CD8-positive, alpha-beta memory T cell (primary cell): ENCODE data around the gene LCP1. TPM values are rescaled to one million over a fixed set of nuclear protein-coding genes. Genes with fewer than 3 reads are reported as not detected.
A peak's percentile ranks its signal among the peaks of the same experiment; 100 is the strongest.
"Not testable (repeated sequence)": the region's sequence is repeated elsewhere in the genome, so short reads cannot be mapped to it uniquely, and the experiment has no call there.

Experiments
- CTCF ChIA-PET: fragments of 350-600 bp; sonication (Branson Sonifier 250); formaldehyde crosslinking; loops from one replicate; lab custom pipeline; 2021; ENCODE audit warnings: antibody characterized with exemption; lab: Charles Lee
- POLR2A ChIA-PET: fragments of 350-600 bp; sonication (Branson Sonifier 250); formaldehyde crosslinking; loops from one replicate; lab custom pipeline; 2021; ENCODE audit warnings: antibody characterized with exemption; lab: Charles Lee
- DNase-seq, 5 donors: peaks; one replicate each; pipeline versions ENCODE4 v3.0.0 to v3.0.0-alpha.2; 2020 to 2022; ENCODE audit warnings: mixed read lengths in 1 of 5
- H3K27ac ChIP-seq: one replicate; pipeline ENCODE4 v1.7.0; 2013; ENCODE audit warnings: low read depth, mild to moderate bottlenecking, low read length, moderate library complexity
- H3K27me3 ChIP-seq: 2 replicates; pipeline ENCODE4 v1.7.0; 2013; ENCODE audit warnings: low read length, mild to moderate bottlenecking; ENCODE audit not compliant: insufficient read depth, poor library complexity, severe bottlenecking
- H3K36me3 ChIP-seq: 2 replicates; pipeline ENCODE4 v1.7.0; 2013; ENCODE audit warnings: mild to moderate bottlenecking, low read length, moderate library complexity; ENCODE audit not compliant: insufficient read depth
- H3K4me1 ChIP-seq: 2 replicates; pipeline ENCODE4 v1.7.0; 2013; ENCODE audit warnings: mild to moderate bottlenecking, low read length, moderate library complexity; ENCODE audit not compliant: insufficient read depth
- H3K4me3 ChIP-seq: 2 replicates; pipeline ENCODE4 v1.7.0; 2013; ENCODE audit warnings: mild to moderate bottlenecking, low read length
- H3K9me3 ChIP-seq: 2 replicates; pipeline ENCODE4 v1.7.0; 2013; ENCODE audit warnings: mild to moderate bottlenecking, low read length
- H3K27ac Mint-ChIP-seq, 8 donors: one replicate each; pipeline ENCODE4 v1.8.0; 2020 to 2021; ENCODE audit warnings: mixed read lengths in 8 of 8, mild to moderate bottlenecking in 6 of 8, inconsistent platforms in 3 of 8, moderate library complexity in 3 of 8
- H3K27me3 Mint-ChIP-seq, 2 donors: one replicate each; pipeline ENCODE4 v1.8.0; 2020 to 2021; ENCODE audit warnings: mixed read lengths in 2 of 2, mild to moderate bottlenecking in 1 of 2, moderate library complexity in 1 of 2
- H3K36me3 Mint-ChIP-seq, 3 donors: one replicate each; pipeline ENCODE4 v1.8.0; 2020 to 2021; ENCODE audit warnings: mixed read lengths in 3 of 3, inconsistent platforms in 1 of 3, mild to moderate bottlenecking in 1 of 3
- H3K4me1 Mint-ChIP-seq, 3 donors: one replicate each; pipeline ENCODE4 v1.8.0; 2020 to 2021; ENCODE audit warnings: mixed read lengths in 3 of 3, inconsistent platforms in 1 of 3, mild to moderate bottlenecking in 1 of 3
- H3K4me3 Mint-ChIP-seq, 7 donors: one replicate each; pipeline ENCODE4 v1.8.0; 2020 to 2021; ENCODE audit warnings: mixed read lengths in 7 of 7, mild to moderate bottlenecking in 6 of 7, moderate library complexity in 4 of 7, inconsistent platforms in 2 of 7
- H3K9me3 Mint-ChIP-seq, 5 donors: one replicate each; pipeline ENCODE4 v1.8.0; 2020 to 2022; ENCODE audit warnings: mixed read lengths in 5 of 5, mild to moderate bottlenecking in 3 of 5, moderate library complexity in 2 of 5, inconsistent platforms in 1 of 5
- polyA plus RNA-seq: library from polyadenylated mRNA; unstranded; fragments of 300-500 nt; fragmentation: Illumina TruSeq; gene quantifications from one replicate; pipeline ENCODE4 v1.2.3, GENCODE V29; 2021
- total RNA-seq, 2 experiments: library from RNA; stranded (reverse); gene quantifications; one replicate each; pipeline ENCODE4 v1.2.3, GENCODE V29; 2021

The LCP1 gene
- total and polyA plus RNA-seq, 3 experiments from 2014 or later = 838 to 1,545 (median 869) TPM

DNA sequence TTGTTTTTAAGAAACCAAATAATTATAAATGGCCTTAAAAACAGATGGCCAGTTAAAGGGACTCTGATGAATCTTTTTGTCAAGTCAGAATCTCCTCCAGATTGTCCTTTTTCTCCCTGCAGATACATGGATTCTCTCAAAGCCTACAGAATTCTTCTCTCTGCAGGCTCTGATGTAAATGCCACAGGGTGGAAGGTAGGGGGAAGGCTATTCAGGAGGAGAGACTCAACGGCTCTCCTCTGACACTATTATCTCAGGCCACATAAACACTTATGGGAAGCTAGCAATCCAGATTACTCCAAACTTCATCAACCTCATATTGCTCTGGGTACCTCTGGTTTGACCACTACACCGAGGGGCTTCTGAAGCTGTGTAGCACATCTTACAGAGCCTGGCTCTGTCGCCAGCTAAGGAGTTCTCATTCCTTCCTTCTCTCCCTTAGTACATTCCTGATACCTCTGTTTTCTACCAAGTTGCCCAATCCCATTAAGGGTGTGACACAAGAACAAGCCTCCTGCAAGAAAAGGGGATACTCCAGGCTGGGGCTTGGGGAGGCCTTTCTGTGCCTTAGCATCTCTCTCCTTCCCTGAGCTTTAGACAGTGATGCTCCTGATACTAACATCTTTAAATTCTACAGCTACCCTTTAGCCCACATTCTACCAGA lies 14.9 kb downstream of the LCP1 start:
- Histone ChIP-seq H3K9me3 (no peaks in the 10 kb centered on the region), H3K27me3 (no peaks in the 10 kb centered on the region), H3K4me1 (peaks cover 84% of the 10 kb centered on the region), H3K4me3 (no peak overlapping the region), H3K27ac (no peak overlapping the region), H3K36me3 (peaks cover 12% of the 10 kb centered on the region)
- H3K4me3 Mint-ChIP-seq = peak overlapping the region; percentile 57 to 98 (median 79)
- no peaks in the 10 kb centered on the region for H3K27me3 Mint-ChIP-seq
- H3K27ac Mint-ChIP-seq = peak overlapping the region; percentile 77 to 99 (median 98)
- H3K9me3 Mint-ChIP-seq = no peaks in the 10 kb centered on the region
- ChIA-PET CTCF (interaction anchor here (0.7 to 10.2 kb wide), 6 partner anchors 13 to 154 kb away, joined by 3 to 105 read pairs (median 4); partner anchors contain the start of gene LCP1), POLR2A (interaction anchor here (0.9 to 2.0 kb wide), 3 partner anchors 10 to 16 kb away, joined by 3 to 9 read pairs (median 3); no protein-coding TSS in a partner anchor)
- peaks cover 78 to 93% (median 86%) of the 10 kb centered on the region in 3 donors for H3K4me1 Mint-ChIP-seq
- DNase-seq = no peak
- peaks cover 3 to 31% (median 10%) of the 10 kb centered on the region in 3 donors for H3K36me3 Mint-ChIP-seq

DNA sequence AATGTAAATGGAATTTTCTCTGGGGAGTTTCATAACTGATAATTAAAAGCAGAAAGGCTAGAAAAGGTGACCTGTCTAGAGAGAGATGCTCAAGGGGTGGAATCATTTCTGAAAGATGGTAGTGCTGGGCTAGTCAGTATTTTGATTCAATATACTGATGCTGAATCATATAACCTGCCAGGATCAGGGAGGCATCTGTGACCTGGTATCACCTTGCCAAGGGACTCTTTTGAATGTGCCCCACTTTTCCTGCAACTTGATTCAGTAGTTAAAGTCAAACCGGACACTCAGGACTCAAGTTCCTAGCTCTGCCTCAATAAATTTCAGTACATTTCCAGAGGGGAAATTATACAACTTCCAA lies 15.8 kb downstream of the LCP1 start:
- peak overlapping the region; percentile 71 to 98 (median 92) for H3K27ac Mint-ChIP-seq
- Histone ChIP-seq H3K36me3 (peaks cover 4% of the 10 kb centered on the region), H3K4me1 (peaks cover 81% of the 10 kb centered on the region), H3K27ac (no peak overlapping the region), H3K9me3 (no peaks in the 10 kb centered on the region), H3K27me3 (no peaks in the 10 kb centered on the region), H3K4me3 (no peak overlapping the region)
- DNase-seq = no peak
- CTCF ChIA-PET = interaction anchor here (1.7 to 10.2 kb wide), 2 partner anchors 13 to 20 kb away, joined by 3 to 105 read pairs; partner anchors contain the start of gene LCP1
- peaks cover 78 to 93% (median 86%) of the 10 kb centered on the region in 3 donors for H3K4me1 Mint-ChIP-seq
- no peaks in the 10 kb centered on the region for H3K27me3 Mint-ChIP-seq
- H3K36me3 Mint-ChIP-seq = peaks cover 3 to 37% (median 10%) of the 10 kb centered on the region in 3 donors
- H3K9me3 Mint-ChIP-seq = no peaks in the 10 kb centered on the region
- POLR2A ChIA-PET = no interaction called here
- H3K4me3 Mint-ChIP-seq = peak overlapping the region in 6 of 7 donors; percentile 53 to 73 (median 62)

GRCh38 chr13:46165485-46166223 lies 16.3 kb downstream of the LCP1 start:
- Mint-ChIP-seq H3K36me3 (peaks cover 3 to 37% (median 8%) of the 10 kb centered on the region in 3 donors), H3K27ac (peak overlapping the region; percentile 71 to 98 (median 93)), H3K4me3 (peak overlapping the region; percentile 29 to 73 (median 61))

DNA sequence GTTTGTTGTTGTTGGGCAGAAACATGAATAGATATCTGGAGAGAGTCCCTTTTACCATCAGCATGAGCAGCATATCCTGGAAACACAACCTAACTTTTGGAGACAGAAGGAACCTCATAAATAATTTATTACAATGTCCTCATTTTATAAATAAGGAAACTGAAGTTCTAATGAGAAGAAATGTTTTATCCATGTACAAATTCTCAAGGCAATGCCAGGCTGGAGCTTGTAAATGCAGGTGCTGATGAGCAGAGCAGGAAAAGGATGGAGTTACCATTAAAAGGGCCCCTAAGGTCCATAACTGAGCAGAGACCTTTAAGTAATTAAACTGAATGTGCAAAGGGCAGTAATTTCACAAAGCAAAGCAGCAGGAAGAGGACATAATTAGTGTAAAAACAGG lies 17.3 kb downstream of the LCP1 start:
- no peaks in the 10 kb centered on the region for H3K27me3 ChIP-seq
- peak overlapping the region; percentile 52 to 98 (median 91) for H3K27ac Mint-ChIP-seq
- H3K4me3 Mint-ChIP-seq = peak overlapping the region in 6 of 7 donors; percentile 23 to 82 (median 64)
- H3K4me3 ChIP-seq = peak overlapping the region; percentile 1
- no peak for DNase-seq
- ChIA-PET CTCF (interaction anchor here (10.2 kb wide), 1 partner anchor 15 kb away, joined by 105 read pairs; the partner anchor contains the start of gene LCP1), POLR2A (no interaction called here)
- peaks cover 3 to 39% (median 6%) of the 10 kb centered on the region in 3 donors for H3K36me3 Mint-ChIP-seq
- H3K4me1 Mint-ChIP-seq = peaks cover 76 to 92% (median 85%) of the 10 kb centered on the region in 3 donors
- no peaks in the 10 kb centered on the region for H3K9me3 Mint-ChIP-seq
- H3K4me1 ChIP-seq = peaks cover 80% of the 10 kb centered on the region
- H3K9me3 ChIP-seq = no peaks in the 10 kb centered on the region
- H3K27me3 Mint-ChIP-seq = no peaks in the 10 kb centered on the region
- peaks cover 7% of the 10 kb centered on the region for H3K36me3 ChIP-seq
- no peak overlapping the region for H3K27ac ChIP-seq

More at GRCh38 chr13:46165485-46166223, 16.3 kb downstream of the LCP1 start:
- DNase-seq = peak in 1 of 5 donors; percentile 30
- Histone ChIP-seq H3K27me3 (no peaks in the 10 kb centered on the region), H3K27ac (no peak overlapping the region), H3K36me3 (peaks cover 4% of the 10 kb centered on the region), H3K4me3 (no peak overlapping the region), H3K4me1 (peaks cover 80% of the 10 kb centered on the region), H3K9me3 (no peaks in the 10 kb centered on the region)
- Mint-ChIP-seq H3K4me1 (peaks cover 76 to 92% (median 85%) of the 10 kb centered on the region in 3 donors), H3K27me3 (no peaks in the 10 kb centered on the region), H3K9me3 (no peaks in the 10 kb centered on the region)
- ChIA-PET POLR2A (interaction anchor here (1.0 kb wide), 1 partner anchor 17 kb away, joined by 4 read pairs; the partner anchor contains the start of gene LCP1), CTCF (interaction anchor here (10.2 kb wide), 1 partner anchor 14 kb away, joined by 105 read pairs; the partner anchor contains the start of gene LCP1)

GRCh38 chr13:46162741-46163140 lies 19.2 kb downstream of the LCP1 start:
- CTCF ChIA-PET = interaction anchor here (6.6 kb wide), 1 partner anchor 10 kb away, joined by 128 read pairs; no protein-coding TSS in a partner anchor
- H3K27me3 ChIP-seq, H3K9me3 ChIP-seq, H3K27ac ChIP-seq, POLR2A ChIA-PET, H3K27me3 Mint-ChIP-seq, H3K9me3 Mint-ChIP-seq, H3K4me3 ChIP-seq: not testable (repeated sequence)
- H3K4me1 ChIP-seq = peaks cover 72% of the 10 kb centered on the region
- Mint-ChIP-seq H3K4me1 (peaks cover 69 to 84% (median 83%) of the 10 kb centered on the region in 3 donors), H3K27ac (peak overlapping the region in 7 of 8 donors; percentile 55 to 100 (median 92)), H3K4me3 (peak overlapping the region in 4 of 7 donors; percentile 7 to 73 (median 34)), H3K36me3 (peaks cover 3 to 46% (median 10%) of the 10 kb centered on the region in 3 donors)
- DNase-seq = peak in 1 of 5 donors; percentile 55
- H3K36me3 ChIP-seq = peaks cover 23% of the 10 kb centered on the region

- peaks cover 49 to 72% (median 66%) of the 10 kb centered on the region in 3 donors for H3K4me1 Mint-ChIP-seq
- CTCF ChIA-PET = interaction anchor here (1.0 to 6.6 kb wide), 21 partner anchors 10 to 160 kb away, joined by 3 to 128 read pairs (median 8); partner anchors contain the start of genes LCP1 and LRRC63
- peak overlapping the region; percentile 28 to 85 (median 77) for H3K4me3 Mint-ChIP-seq
- POLR2A ChIA-PET = interaction anchor here (1.0 to 1.4 kb wide), 5 partner anchors 20 to 135 kb away, joined by 3 to 6 read pairs (median 4); partner anchors contain the start of gene LCP1
- Histone ChIP-seq H3K36me3 (peaks cover 37% of the 10 kb centered on the region), H3K9me3 (no peaks in the 10 kb centered on the region), H3K27me3 (no peaks in the 10 kb centered on the region), H3K4me1 (peaks cover 51% of the 10 kb centered on the region), H3K27ac (no peak overlapping the region), H3K4me3 (peak overlapping the region; percentile 13)
- H3K9me3 Mint-ChIP-seq = no peaks in the 10 kb centered on the region
- peak in 3 of 5 donors; percentile 25 to 71 (median 70) for DNase-seq
- peaks cover 3 to 60% (median 13%) of the 10 kb centered on the region in 3 donors for H3K36me3 Mint-ChIP-seq
- H3K27ac Mint-ChIP-seq = peak overlapping the region; percentile 82 to 97 (median 94)
- no peaks in the 10 kb centered on the region for H3K27me3 Mint-ChIP-seq
Observed at GRCh38 chr13:46160471-46161066, 21.4 kb downstream of the LCP1 start.

GRCh38 chr13:46160065-46160464 lies 21.9 kb downstream of the LCP1 start:
- H3K9me3 ChIP-seq = no peaks in the 10 kb centered on the region
- peaks cover 3 to 62% (median 13%) of the 10 kb centered on the region in 3 donors for H3K36me3 Mint-ChIP-seq
- peak overlapping the region; percentile 9 to 81 (median 75) for H3K4me3 Mint-ChIP-seq
- peaks cover 47% of the 10 kb centered on the region for H3K4me1 ChIP-seq
- H3K27ac Mint-ChIP-seq = peak overlapping the region; percentile 82 to 97 (median 94)
- H3K36me3 ChIP-seq = peaks cover 42% of the 10 kb centered on the region
- H3K27me3 ChIP-seq = no peaks in the 10 kb centered on the region
- DNase-seq = no peak
- ChIA-PET CTCF (interaction anchor here (1.0 to 6.6 kb wide), 21 partner anchors 9 to 160 kb away, joined by 3 to 128 read pairs (median 8); partner anchors contain the start of genes LCP1 and LRRC63), POLR2A (interaction anchor here (1.0 to 1.3 kb wide), 4 partner anchors 20 to 136 kb away, joined by 3 to 6 read pairs (median 4); partner anchors contain the start of gene LCP1)
- peak overlapping the region; percentile 13 for H3K4me3 ChIP-seq
- H3K27ac ChIP-seq = no peak overlapping the region
- no peaks in the 10 kb centered on the region for H3K27me3 Mint-ChIP-seq
- H3K9me3 Mint-ChIP-seq = no peaks in the 10 kb centered on the region
- peaks cover 47 to 69% (median 62%) of the 10 kb centered on the region in 3 donors for H3K4me1 Mint-ChIP-seq
